HL-60 (cell line): ENCODE measurements around the gene AMPD3.

Source experiments
- POLR2AphosphoS5 ChIP-seq: IDR thresholded peaks from 2 replicates; pipeline ENCODE4 v1.6.1; 2012; ENCODE audit warnings: low read depth
- SPI1 ChIP-seq: IDR thresholded peaks from 2 replicates; pipeline ENCODE4 v1.6.1; 2012; ENCODE audit warnings: low read depth, mild to moderate bottlenecking, borderline replicate concordance

GRCh38 chr11:10529279-10529678, 74.2 kb downstream of the AMPD3 start:
- no peak for TF ChIP-seq POLR2AphosphoS5
- no peak for TF ChIP-seq SPI1
